GM19025 (cell line): ENCODE measurements around the gene HNRNPC.
A peak's percentile ranks its signal among the peaks of the same experiment; 100 is the strongest.
"Not testable (repeated sequence)": the region's sequence is repeated elsewhere in the genome, so short reads cannot be mapped to it uniquely, and the experiment has no call there.

Experiments used
- ATAC-seq: cut with Tn5 transposase; IDR thresholded peaks from one replicate; pipeline ENCODE4 v1.9.1; 2021; ENCODE audit warnings: mild to moderate bottlenecking, low read depth, moderate library complexity; ENCODE audit not compliant: unreplicated experiment

HNRNPC gene

GRCh38 chr14:21199611-21200560, 69.4 kb downstream of the HNRNPC start:
- no peak for ATAC-seq

GRCh38 chr14:21197418-21198205, 71.6 kb downstream of the HNRNPC start:
- ATAC-seq: no peak

DNA sequence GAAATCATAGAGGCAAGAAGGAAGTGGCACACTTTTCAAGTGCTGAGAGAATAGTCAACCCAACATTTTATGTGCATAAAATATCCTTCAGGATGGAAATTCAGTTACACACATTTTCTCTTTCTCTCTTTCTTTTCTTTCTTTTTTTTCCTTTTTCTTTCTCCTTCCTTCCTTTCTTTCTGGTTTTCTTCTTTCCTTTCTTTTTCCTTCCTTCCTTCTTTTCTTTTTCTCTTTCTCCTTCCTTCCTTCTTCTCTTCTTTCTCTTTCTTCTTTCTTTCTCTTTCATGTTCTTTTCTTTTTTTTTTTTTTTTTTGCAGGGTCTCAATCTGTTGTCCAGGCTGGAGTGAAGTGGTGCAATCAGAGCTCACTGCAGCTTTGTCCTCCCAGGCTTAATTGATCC, 74.6 kb downstream of the HNRNPC start:
- ATAC-seq: no peak

GRCh38 chr14:21192875-21193535, 76.2 kb downstream of the HNRNPC start:
- ATAC-seq: no peak

- no peak for ATAC-seq
These were observed 76.8 kb downstream of the HNRNPC start for GRCh38 chr14:21192447-21192822.

DNA sequence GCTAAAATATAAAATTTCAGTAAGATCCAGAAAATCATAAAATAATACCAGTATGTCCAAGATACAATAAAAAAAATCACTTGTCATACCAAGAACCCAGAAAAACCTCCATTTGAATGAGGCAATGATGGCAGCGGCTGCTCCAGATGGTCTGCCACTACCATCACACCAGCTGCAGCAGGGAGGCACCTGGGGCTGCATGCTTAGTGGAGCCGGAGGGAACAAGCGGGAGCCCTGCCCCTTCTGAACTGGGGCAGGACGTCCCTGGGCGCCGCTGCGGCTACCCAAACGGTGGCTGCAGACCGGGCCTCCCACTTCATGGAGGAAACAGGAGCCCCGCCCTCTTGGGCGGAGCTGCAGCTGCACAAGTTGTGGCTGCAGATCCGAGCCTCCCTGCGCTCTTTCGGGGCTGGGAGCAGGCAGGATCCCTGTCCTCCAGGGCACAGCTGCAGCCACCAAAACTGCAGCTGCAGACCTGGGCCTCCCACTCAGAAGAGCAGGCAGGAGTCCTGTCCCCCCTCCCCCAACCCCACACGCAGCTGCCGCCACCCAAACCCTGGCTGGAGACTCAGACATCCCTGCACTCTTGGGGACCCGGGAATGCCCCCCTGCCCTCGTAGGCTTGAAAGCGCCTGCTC, 77.3 kb downstream of the HNRNPC start:
- peak; percentile 95 for ATAC-seq

GRCh38 chr14:21191261-21191808, 77.9 kb downstream of the HNRNPC start:
- ATAC-seq: no peak

DNA sequence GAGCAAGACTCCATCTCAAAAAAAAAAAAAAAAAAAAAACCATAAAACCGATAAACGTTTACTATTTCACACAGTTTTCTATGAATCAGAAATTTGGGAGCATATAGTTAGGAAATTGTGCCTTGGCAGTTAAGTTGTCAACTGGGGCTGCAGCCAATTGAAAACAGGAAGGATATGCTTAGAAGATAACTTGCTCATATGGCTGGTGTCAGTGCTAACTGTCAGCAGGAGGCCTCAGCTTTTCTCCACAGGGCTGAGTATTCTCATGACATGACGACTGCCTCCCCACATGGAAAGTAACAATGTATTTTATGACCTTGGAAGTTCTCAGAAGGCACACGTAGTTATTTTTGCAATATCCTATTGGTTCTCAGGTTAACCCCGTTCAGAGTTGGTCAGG, 83.8 kb downstream of the HNRNPC start:
- no peak for ATAC-seq

DNA sequence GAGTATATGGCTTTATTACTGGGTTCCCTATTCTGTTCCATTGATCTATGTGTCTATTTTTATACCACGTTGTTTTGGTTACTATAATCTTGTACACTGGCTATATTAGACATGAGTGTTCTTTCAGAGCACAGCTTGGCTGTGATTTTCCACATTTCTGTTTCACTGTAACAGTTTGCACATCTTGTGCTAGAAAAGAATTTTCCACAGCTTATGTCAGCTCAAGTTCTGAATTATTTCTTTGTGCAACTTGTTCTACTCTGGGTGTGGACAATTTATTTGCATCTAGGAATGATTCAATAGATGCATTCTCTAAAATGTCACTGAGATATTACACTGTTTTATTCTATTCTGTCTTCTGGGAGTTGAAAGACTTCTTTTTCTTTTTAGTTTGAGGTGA, 85.0 kb downstream of the HNRNPC start:
- ATAC-seq: no peak

- ATAC-seq: no peak
These were observed 87.1 kb downstream of the HNRNPC start for GRCh38 chr14:21182166-21182565.

GRCh38 chr14:21171128-21171527, 98.1 kb downstream of the HNRNPC start:
- no peak for ATAC-seq

GRCh38 chr14:21169573-21169972, 99.7 kb downstream of the HNRNPC start:
- ATAC-seq: no peak

- no peak for ATAC-seq
These were observed 101.2 kb downstream of the HNRNPC start for GRCh38 chr14:21168055-21168454.

DNA sequence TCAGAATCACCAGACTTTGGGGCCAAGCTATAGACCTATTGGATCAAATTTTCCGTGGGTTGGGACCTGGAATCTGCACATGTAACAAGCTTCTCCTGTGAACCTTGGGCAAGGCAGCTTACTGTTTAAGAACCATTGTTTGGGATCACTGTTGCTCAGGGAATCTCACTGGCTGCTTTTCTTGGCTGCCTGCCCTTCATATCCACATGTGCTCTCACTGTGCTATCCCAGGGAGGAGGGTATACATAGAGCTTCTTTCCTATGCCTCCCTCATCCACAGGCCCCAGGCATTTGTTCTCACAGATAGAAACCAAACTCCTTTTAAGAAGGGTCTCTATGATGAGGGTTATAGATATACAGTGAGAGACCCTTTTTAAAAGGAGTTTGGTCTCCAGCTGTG, 103.6 kb downstream of the HNRNPC start:
- not testable (repeated sequence) for ATAC-seq

- not testable (repeated sequence) for ATAC-seq
These were observed 104.1 kb downstream of the HNRNPC start for GRCh38 chr14:21165002-21165605.

GRCh38 chr14:21163871-21164291, 105.4 kb downstream of the HNRNPC start:
- no peak for ATAC-seq

DNA sequence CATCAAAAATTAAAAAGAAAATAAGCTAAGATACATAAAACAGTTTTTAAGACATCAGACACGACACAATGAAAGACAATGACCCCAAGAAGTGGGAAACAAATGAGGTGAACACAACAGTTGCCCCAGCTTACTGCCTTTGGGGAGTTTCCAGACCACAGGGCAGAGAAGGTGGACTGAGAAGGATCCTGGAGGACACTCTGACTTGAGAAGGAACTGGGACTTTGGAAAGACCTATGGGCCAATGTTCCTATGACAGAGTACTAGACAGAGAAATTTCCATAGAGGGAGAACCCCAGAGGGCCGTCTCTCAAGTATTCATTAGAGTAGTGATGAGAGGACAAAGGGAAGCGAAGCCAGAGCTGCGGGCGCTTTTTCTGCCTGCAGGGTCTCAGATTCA, 107.2 kb downstream of the HNRNPC start:
- no peak for ATAC-seq

DNA sequence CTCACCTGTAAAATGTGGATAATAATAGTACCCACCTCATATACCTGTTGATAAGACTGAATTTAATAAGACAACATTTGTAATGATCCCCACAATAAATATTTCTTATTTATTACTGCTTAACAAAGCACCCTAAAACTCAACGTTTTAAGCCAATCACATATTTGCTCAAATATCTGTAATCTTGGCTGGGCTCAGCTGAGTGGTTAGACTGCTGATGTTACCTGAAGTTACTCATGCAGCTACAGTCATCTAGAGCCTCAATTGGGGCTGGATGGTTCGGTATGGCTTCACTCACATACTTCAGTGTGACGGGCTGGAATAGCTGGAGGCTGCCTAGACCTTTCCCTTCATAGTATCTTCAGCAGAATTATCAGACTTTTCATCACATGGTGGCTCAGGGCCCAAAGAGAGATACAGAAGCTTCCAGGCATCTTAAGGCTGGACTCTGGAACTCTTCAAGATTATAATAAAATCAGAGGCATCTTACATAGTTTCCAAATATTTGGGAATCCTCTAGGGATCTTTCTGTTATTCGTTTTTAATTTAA, 109.1 kb downstream of the HNRNPC start:
- ATAC-seq: no peak
